WTC11 (cell line): ENCODE results near the gene CABP1. TPM values are rescaled to one million over a fixed set of nuclear protein-coding genes. Genes with fewer than 3 reads are reported as not detected.

Experiments used
- ATAC-seq: fragments of 200-7000 bp; cut with Tn5 transposase; 2 replicates; pipeline ENCODE4 v1.10.0; 2021; ENCODE audit warnings: mild to moderate bottlenecking, moderate library complexity
- CTCF ChIA-PET: fragments of 300-600 bp; sonication (Branson Sonifier 250); formaldehyde crosslinking; loops from one replicate; lab custom pipeline; 2021; ENCODE audit warnings: antibody characterized with exemption; lab: Charles Lee
- POLR2A ChIA-PET: fragments of 350-600 bp; sonication (Branson Sonifier 250); formaldehyde crosslinking; loops from one replicate; lab custom pipeline; 2021; ENCODE audit warnings: antibody characterized with exemption; lab: Charles Lee
- DNase-seq: peaks from one replicate; pipeline ENCODE4 v3.0.0; 2021; ENCODE audit warnings: low spot score
- H3K27ac Mint-ChIP-seq: 2 replicates; pipeline ENCODE4 v1.8.0; 2021; ENCODE audit warnings: mixed read lengths
- H3K27me3 Mint-ChIP-seq: 2 replicates; pipeline ENCODE4 v1.8.0; 2021; ENCODE audit warnings: low read depth, mild to moderate bottlenecking, moderate library complexity, mixed read lengths
- H3K36me3 Mint-ChIP-seq: 2 replicates; pipeline ENCODE4 v1.8.0; 2021; ENCODE audit warnings: mixed read lengths
- H3K4me1 Mint-ChIP-seq: 2 replicates; pipeline ENCODE4 v1.8.0; 2022; ENCODE audit warnings: mixed read lengths
- H3K4me3 Mint-ChIP-seq: 2 replicates; pipeline ENCODE4 v1.8.0; 2021; ENCODE audit warnings: mild to moderate bottlenecking, moderate library complexity, mixed read lengths
- H3K9me3 Mint-ChIP-seq: 2 replicates; pipeline ENCODE4 v1.8.0; 2021; ENCODE audit warnings: mixed read lengths
- AR ChIP-seq: fragments of 250-450 bp; sonication (Bioruptor Pico); IDR thresholded peaks from 2 replicates; pipeline ENCODE4 v1.9.0; 2021; ENCODE audit warnings: mild to moderate bottlenecking
- E2F4 ChIP-seq: sonication (generic); formaldehyde crosslinking; IDR thresholded peaks from 2 replicates; pipeline ENCODE4 v1.8.1; 2022; ENCODE audit warnings: low read depth, mild to moderate bottlenecking, moderate library complexity, missing genetic modification reagents, borderline replicate concordance
- ESRRA ChIP-seq: sonication (generic); formaldehyde crosslinking; IDR thresholded peaks from 2 replicates; pipeline ENCODE4 v1.8.1; 2022; ENCODE audit warnings: mild to moderate bottlenecking, missing genetic modification reagents, borderline replicate concordance
- ETV6 ChIP-seq: sonication (generic); formaldehyde crosslinking; IDR thresholded peaks from 2 replicates; pipeline ENCODE4 v1.8.1; 2022; ENCODE audit warnings: mild to moderate bottlenecking, missing genetic modification reagents
- FOXJ3 ChIP-seq: sonication (generic); formaldehyde crosslinking; IDR thresholded peaks from 2 replicates; pipeline ENCODE4 v1.9.0; 2021; ENCODE audit warnings: missing genetic modification reagents, mild to moderate bottlenecking, borderline replicate concordance
- FOXK1 ChIP-seq: sonication (generic); formaldehyde crosslinking; IDR thresholded peaks from 2 replicates; pipeline ENCODE4 v1.8.0; 2022; ENCODE audit warnings: mild to moderate bottlenecking, moderate library complexity, missing genetic modification reagents
- GRHL2 ChIP-seq: fragments of 250-450 bp; sonication (Bioruptor Pico); IDR thresholded peaks from 2 replicates; pipeline ENCODE4 v1.8.0; 2022; ENCODE audit warnings: mild to moderate bottlenecking, moderate library complexity; ENCODE audit not compliant: insufficient replicate concordance, severe bottlenecking
- NFE2L1 ChIP-seq: sonication (generic); formaldehyde crosslinking; IDR thresholded peaks from 2 replicates; pipeline ENCODE4 v1.8.1; 2023; ENCODE audit warnings: missing genetic modification reagents
- NFYB ChIP-seq: sonication (generic); formaldehyde crosslinking; conservative IDR thresholded peaks from 2 replicates; pipeline ENCODE4 v1.8.0; 2022; ENCODE audit warnings: low read depth, missing genetic modification reagents
- NR2C2 ChIP-seq: sonication (generic); formaldehyde crosslinking; IDR thresholded peaks from 2 replicates; pipeline ENCODE4 v1.8.0; 2022; ENCODE audit warnings: mild to moderate bottlenecking, missing genetic modification reagents
- PRDM15 ChIP-seq: sonication (generic); formaldehyde crosslinking; IDR thresholded peaks from 2 replicates; pipeline ENCODE4 v1.8.0; 2022; ENCODE audit warnings: missing genetic modification reagents
- PRRX2 ChIP-seq: fragments of 250-450 bp; sonication (Bioruptor Pico); IDR thresholded peaks from 2 replicates; pipeline ENCODE4 v1.8.0; 2021; ENCODE audit warnings: mild to moderate bottlenecking
- SP1 ChIP-seq: sonication (generic); formaldehyde crosslinking; conservative IDR thresholded peaks from 2 replicates; pipeline ENCODE4 v1.8.1; 2022; ENCODE audit warnings: missing genetic modification reagents
- TCF7 ChIP-seq: sonication (generic); formaldehyde crosslinking; IDR thresholded peaks from 2 replicates; pipeline ENCODE4 v1.8.0; 2022; ENCODE audit warnings: mild to moderate bottlenecking, low read depth, missing genetic modification reagents, moderate library complexity
- USF1 ChIP-seq: sonication (generic); formaldehyde crosslinking; IDR thresholded peaks from 2 replicates; pipeline ENCODE4 v1.8.0; 2022; ENCODE audit warnings: mild to moderate bottlenecking, missing genetic modification reagents
- USF2 ChIP-seq: sonication (generic); formaldehyde crosslinking; IDR thresholded peaks from 2 replicates; pipeline ENCODE4 v1.8.1; 2023; ENCODE audit warnings: mild to moderate bottlenecking, missing genetic modification reagents, moderate library complexity
- ZBTB43 ChIP-seq: sonication (generic); formaldehyde crosslinking; IDR thresholded peaks from 2 replicates; pipeline ENCODE4 v1.8.1; 2023; ENCODE audit warnings: mild to moderate bottlenecking, missing genetic modification reagents
- ZNF232 ChIP-seq: sonication (generic); formaldehyde crosslinking; IDR thresholded peaks from 2 replicates; pipeline ENCODE4 v1.8.0; 2022; ENCODE audit warnings: mild to moderate bottlenecking, missing genetic modification reagents
- ZNF396 ChIP-seq: fragments of 250-450 bp; sonication (Bioruptor Pico); IDR thresholded peaks from 2 replicates; pipeline ENCODE4 v1.8.0; 2021; ENCODE audit warnings: mild to moderate bottlenecking, moderate library complexity, borderline replicate concordance
- ZNF423 ChIP-seq: fragments of 250-450 bp; sonication (Bioruptor Pico); IDR thresholded peaks from 2 replicates; pipeline ENCODE4 v2.1.2; 2022; ENCODE audit warnings: mild to moderate bottlenecking, moderate library complexity
- ZNF512 ChIP-seq: sonication (generic); formaldehyde crosslinking; IDR thresholded peaks from 2 replicates; pipeline ENCODE4 v1.8.1; 2022; ENCODE audit warnings: missing genetic modification reagents, borderline replicate concordance
- total RNA-seq: library from RNA; stranded (reverse); gene quantifications from 3 replicates; pipeline ENCODE4 v1.2.3, GENCODE V29; 2021

Gene CABP1
- total RNA-seq, 1 experiment from 2014 or later = 14.1 TPM

- ATAC-seq (no peak), DNase-seq (no peak)
- TF ChIP-seq ZNF512 = no peak
- TF ChIP-seq ZNF396 (CRISPR knock-in tag) = no peak
- TF ChIP-seq PRRX2 (CRISPR knock-in tag) = no peak
- TF ChIP-seq GRHL2 (CRISPR knock-in tag) = no peak
- no peak for TF ChIP-seq FOXJ3 (CRISPR knock-in tag)
- TF ChIP-seq ZBTB43 (CRISPR knock-in tag) = no peak
- no peak for TF ChIP-seq USF1 (CRISPR knock-in tag)
- no peak for TF ChIP-seq ETV6 (CRISPR knock-in tag)
- no peak for TF ChIP-seq ESRRA
- TF ChIP-seq TCF7 (CRISPR knock-in tag) = no peak
- H3K27ac Mint-ChIP-seq = no peak overlapping the region
- H3K4me1 Mint-ChIP-seq = peaks cover 28% of the 10 kb centered on the region
- ChIA-PET POLR2A (interaction anchor here (0.5 kb wide), 1 partner anchor 189 kb away, joined by 4 read pairs; no protein-coding TSS in a partner anchor), CTCF (no interaction called here)
- H3K27me3 Mint-ChIP-seq = no peaks in the 10 kb centered on the region
- no peaks in the 10 kb centered on the region for H3K36me3 Mint-ChIP-seq
- H3K4me3 Mint-ChIP-seq = peak overlapping the region; percentile 86
- H3K9me3 Mint-ChIP-seq = no peaks in the 10 kb centered on the region
Measured at GRCh38 chr12:120685522-120685921, 45.1 kb downstream of the CABP1 start.

- Mint-ChIP-seq H3K9me3 (no peaks in the 10 kb centered on the region), H3K27me3 (no peaks in the 10 kb centered on the region), H3K4me3 (peak overlapping the region; percentile 86), H3K27ac (peak overlapping the region; percentile 96), H3K4me1 (peaks cover 32% of the 10 kb centered on the region), H3K36me3 (no peaks in the 10 kb centered on the region)
- peak; percentile 83 for ATAC-seq
- POLR2A ChIA-PET = interaction anchor here (0.6 to 0.9 kb wide), 4 partner anchors 24 to 101 kb away, joined by 3 to 4 read pairs (median 3); partner anchors contain the start of genes CABP1 and UNC119B
- TF ChIP-seq AR (CRISPR knock-in tag) = no peak
- no peak for TF ChIP-seq PRDM15 (CRISPR knock-in tag)
- TF ChIP-seq ZNF232 (CRISPR knock-in tag) = peak; percentile 41
- TF ChIP-seq ETV6 (CRISPR knock-in tag) = no peak
- TF ChIP-seq NFYB (CRISPR knock-in tag) = peak; percentile 52
- 0 out of 2 replicates have a peak, but pooled peaks have one; percentile 58 for TF ChIP-seq NFE2L1 (CRISPR knock-in tag)
- TF ChIP-seq NR2C2 (CRISPR knock-in tag) = no peak
- peak; percentile 85 for TF ChIP-seq SP1 (CRISPR knock-in tag)
- TF ChIP-seq ZNF423 (CRISPR knock-in tag) = 0 out of 2 replicates have a peak, but pooled peaks have one; percentile 27
- TF ChIP-seq USF2 = no peak
- no peak for TF ChIP-seq USF1 (CRISPR knock-in tag)
- TF ChIP-seq E2F4 (CRISPR knock-in tag) = 0 out of 2 replicates have a peak, but pooled peaks have one; percentile 49
- TF ChIP-seq FOXK1 (CRISPR knock-in tag) = peak; percentile 56; the same call in 1 of the 2 replicates
- CTCF ChIA-PET = interaction anchor here (0.9 to 1.4 kb wide), 6 partner anchors 13 to 105 kb away, joined by 3 to 10 read pairs (median 5); partner anchors contain the start of genes CABP1 and POP5
- peak; percentile 97 for DNase-seq
Measured at GRCh38 chr12:120686151-120686689, 45.8 kb downstream of the CABP1 start.
